Measurements from ENCODE around the gene ABCD2.

- no peak for TF ChIP-seq CTCF (IDR thresholded peaks at IDR 0.05)
- no peak for TF ChIP-seq POLR2A (IDR thresholded peaks at IDR 0.05)
These were observed 31.3 kb downstream of the ABCD2 start for GRCh38 chr12:39588348-39588747.

Data from breast epithelium (tissue), 3 donors.